RWPE1 (cell line): Measurements from ENCODE around the gene CDX1.

Experiments
- CTCF ChIA-PET: fragments of 350-600 bp; sonication (Branson Sonifier 250); formaldehyde crosslinking; extraction: SDS; loops from one replicate; lab custom pipeline; 2021; lab: Yijun Ruan, JAX
- POLR2A ChIA-PET: fragments of 400-600 bp; formaldehyde crosslinking; extraction: SDS; loops from one replicate; lab custom pipeline; 2020; ENCODE audit warnings: antibody characterized with exemption; ENCODE audit not compliant: low non-redundant PET; lab: Yijun Ruan, JAX
- DNase-seq: peaks from one replicate; pipeline ENCODE4 v3.0.0; 2012; ENCODE audit warnings: low spot score
- H3K27ac ChIP-seq: fragments of 450-650 bp; 2 replicates; pipeline ENCODE4 v1.5.1; 2017
- TF ChIP-seq, protein P1 (sequence below): fragments of 450-650 bp; conservative IDR thresholded peaks from 2 replicates; pipeline ENCODE4 v1.5.1; 2017; ENCODE audit warnings: low read depth, mild to moderate bottlenecking

CDX1 gene

DNA sequence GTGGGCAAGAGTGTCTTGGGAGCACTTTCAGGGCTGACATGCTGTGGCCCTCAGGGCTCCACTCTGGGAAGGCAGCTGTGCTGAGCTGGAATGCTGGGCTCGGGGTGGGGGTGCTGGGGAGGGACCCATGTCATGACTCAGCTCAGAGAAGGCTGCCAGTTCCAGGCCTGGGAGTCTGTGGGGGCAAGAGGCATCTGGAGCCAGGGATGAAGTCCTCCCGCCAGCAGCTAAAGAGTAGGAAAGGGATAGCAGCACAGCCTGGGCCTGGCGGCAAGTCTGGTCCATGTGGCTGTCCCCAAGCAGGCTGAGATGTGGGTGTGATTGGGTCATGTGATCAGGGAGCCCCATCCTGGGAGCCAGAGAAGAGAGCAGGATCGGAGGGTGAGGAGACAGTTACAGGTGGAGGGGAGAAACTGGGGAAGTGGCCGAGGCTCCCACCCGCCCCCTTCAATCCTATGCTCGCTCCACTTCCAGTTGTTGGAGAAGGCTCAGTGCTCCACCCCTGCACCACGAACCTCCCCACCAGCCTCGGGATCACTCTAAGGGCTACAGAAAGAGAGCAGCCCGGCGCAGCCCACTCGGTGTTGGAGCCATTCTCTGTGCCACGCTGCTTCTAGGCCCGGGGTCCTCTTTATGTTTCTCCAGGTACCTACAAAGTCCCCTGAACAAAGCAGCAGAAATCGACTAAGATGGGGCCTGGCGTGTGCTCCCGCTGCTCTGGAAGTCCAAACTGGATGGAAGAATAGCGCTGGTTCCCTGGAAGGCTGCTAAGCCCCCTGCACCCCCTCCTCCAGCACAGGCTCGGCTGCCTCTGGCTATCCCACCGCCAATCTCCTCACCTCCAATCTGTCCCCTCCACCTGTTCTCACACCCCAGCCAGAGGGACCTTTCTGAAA lies 23.0 kb upstream of the CDX1 start:
- TF ChIP-seq, protein P1, sequence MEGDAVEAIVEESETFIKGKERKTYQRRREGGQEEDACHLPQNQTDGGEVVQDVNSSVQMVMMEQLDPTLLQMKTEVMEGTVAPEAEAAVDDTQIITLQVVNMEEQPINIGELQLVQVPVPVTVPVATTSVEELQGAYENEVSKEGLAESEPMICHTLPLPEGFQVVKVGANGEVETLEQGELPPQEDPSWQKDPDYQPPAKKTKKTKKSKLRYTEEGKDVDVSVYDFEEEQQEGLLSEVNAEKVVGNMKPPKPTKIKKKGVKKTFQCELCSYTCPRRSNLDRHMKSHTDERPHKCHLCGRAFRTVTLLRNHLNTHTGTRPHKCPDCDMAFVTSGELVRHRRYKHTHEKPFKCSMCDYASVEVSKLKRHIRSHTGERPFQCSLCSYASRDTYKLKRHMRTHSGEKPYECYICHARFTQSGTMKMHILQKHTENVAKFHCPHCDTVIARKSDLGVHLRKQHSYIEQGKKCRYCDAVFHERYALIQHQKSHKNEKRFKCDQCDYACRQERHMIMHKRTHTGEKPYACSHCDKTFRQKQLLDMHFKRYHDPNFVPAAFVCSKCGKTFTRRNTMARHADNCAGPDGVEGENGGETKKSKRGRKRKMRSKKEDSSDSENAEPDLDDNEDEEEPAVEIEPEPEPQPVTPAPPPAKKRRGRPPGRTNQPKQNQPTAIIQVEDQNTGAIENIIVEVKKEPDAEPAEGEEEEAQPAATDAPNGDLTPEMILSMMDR = no peak
- ChIA-PET POLR2A (no interaction called here), CTCF (interaction anchor here (0.6 to 1.1 kb wide), 4 partner anchors 56 to 1317 kb away, joined by 3 read pairs; partner anchors contain the start of gene ADRB2)
- peak; percentile 94 for DNase-seq
- H3K27ac ChIP-seq = peak overlapping the region; percentile 98

DNA sequence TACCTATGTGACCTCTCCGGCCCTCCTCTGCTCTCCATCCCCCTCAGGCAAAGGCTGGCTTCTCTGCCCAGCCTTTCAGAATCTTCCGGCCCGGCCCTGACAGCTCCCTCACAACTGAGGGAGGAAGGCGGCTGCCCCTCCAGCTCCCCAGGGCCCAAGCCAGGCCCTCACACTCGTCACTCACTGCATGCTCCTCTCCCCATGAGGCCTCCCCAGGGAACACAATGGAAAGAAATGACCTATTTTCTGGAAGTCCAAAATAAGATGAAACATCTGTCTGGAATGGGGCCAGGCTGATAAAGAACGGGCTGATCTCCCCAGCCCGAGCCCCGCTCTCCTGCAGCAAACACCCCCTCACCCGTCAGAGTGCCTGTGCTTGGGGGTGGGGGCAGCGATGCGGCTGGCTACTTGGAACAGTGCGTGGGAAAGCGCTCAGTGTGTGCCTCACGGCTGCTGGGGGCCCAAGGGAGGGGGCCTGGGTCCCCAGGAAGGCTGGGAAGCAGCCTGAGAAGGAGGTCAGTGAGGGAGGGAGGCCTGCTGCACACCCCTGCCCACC lies 22.3 kb upstream of the CDX1 start:
- DNase-seq = no peak
- H3K27ac ChIP-seq = peak overlapping the region; percentile 98
- ChIA-PET POLR2A (no interaction called here), CTCF (no interaction called here)
- TF ChIP-seq, protein P1 = no peak

DNA sequence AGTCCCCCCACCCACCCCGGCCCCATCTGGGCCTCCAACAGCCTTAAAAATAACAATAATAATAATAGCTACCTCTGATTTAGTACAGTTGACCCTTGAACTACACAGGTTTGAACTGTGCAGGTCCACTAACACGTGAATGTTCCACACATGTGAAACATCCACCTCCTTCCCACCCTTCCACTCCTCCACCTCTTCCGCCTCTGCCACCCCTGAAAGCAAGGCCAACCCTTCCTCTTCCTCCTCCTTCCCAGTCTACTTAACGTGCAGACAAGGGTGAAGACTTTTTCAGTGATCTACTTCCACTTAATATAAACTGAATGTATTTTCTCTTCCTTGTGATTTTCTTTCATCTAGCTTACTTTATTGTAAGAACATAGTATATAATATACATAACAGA lies 21.7 kb upstream of the CDX1 start:
- CTCF ChIA-PET = interaction anchor here (0.6 kb wide), 1 partner anchor 43 kb away, joined by 4 read pairs; no protein-coding TSS in a partner anchor
- no peak for DNase-seq
- H3K27ac ChIP-seq = peak overlapping the region; percentile 98
- POLR2A ChIA-PET = no interaction called here
- TF ChIP-seq, protein P1 = no peak

DNA sequence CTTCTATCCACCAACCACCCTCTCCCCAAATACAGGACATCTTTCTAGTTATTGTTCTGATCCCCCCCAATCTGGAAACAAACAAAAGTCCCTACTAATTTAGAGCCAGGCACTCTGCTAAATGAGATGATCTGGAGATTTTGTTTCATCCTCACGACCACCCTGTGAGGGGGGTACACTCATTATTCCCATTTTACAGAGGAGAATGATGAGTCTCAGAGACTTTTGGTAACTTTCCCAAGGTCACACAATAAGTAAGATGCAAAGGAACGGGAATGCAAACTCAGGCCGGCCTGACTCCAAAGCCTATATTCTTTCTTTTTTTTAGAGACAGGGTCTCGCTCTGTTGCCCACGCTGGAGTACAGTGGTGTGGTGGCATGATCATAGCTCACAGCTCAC lies 20.3 kb upstream of the CDX1 start:
- no peak overlapping the region for H3K27ac ChIP-seq
- ChIA-PET POLR2A (no interaction called here), CTCF (interaction anchor here (0.6 kb wide), 2 partner anchors 17 to 445 kb away, joined by 3 read pairs; no protein-coding TSS in a partner anchor)

DNA sequence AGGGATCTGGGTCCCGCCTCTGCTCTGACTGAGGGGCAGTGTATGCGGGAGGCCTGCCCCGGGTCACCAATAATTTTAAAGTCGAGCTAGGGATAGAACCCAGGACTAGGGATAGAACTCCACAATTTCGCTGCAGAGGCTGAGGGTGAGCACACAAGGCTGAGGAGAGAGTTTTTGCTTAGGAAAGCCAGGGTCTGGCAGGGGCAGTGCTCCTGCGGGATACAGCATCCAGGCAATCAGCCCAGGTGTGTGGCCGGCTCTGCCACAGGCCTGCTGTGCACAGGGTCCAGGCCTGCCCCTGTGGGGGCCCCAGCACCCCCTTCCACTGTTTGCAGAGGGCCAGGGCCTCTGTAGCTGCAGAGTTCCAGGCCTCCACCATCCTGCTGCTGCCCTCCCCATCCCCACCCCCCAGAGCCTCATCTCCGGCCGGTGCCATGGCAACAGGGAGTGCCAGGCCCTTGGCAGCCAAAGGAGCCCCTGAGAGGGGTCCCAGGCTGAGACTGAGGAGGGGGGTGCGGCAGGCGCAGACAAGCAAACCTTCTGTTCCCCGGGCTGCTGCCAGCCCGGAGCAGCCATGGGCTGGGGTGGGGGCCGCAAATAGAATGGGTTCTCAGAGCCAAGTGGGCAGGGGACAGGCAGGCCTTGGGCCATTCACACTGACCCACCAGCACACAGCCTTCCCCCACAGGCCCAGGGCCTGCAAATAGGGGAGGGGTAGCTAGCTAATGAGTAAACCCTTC lies 19.5 kb upstream of the CDX1 start:
- TF ChIP-seq, protein P1 = no peak
- 0 out of 2 replicates have a peak overlapping the region, but pooled peaks have one; percentile 2 for H3K27ac ChIP-seq
- no peak for DNase-seq
- POLR2A ChIA-PET = interaction anchor here (0.6 kb wide), 1 partner anchor 51 kb away, joined by 5 read pairs; no protein-coding TSS in a partner anchor
- CTCF ChIA-PET = interaction anchor here (0.6 kb wide), 1 partner anchor 444 kb away, joined by 3 read pairs; no protein-coding TSS in a partner anchor

More for the DNA sequence above, 20.3 kb upstream of the CDX1 start:
- DNase-seq = no peak
- TF ChIP-seq, protein P1 = no peak

DNA sequence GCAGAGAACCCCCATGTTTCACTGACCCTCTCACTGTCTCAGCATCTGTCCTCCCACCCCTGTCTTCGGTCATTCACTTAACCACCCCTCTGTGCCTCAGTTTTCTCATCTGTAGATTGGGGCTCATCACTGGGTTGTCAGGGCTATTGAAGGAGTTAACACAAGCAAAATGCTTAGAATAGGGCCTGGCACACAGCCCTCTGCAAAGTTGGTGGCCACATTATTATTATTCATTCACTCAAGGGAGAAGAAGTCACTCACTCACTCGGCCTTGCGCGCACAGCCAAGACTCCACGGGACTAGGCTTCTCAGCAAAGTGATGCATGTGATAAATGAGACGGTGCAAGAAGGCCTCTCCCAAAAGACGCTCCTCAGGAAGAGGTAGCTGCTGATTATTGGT lies 18.9 kb upstream of the CDX1 start:
- ChIA-PET CTCF (interaction anchor here (0.5 kb wide), 1 partner anchor 131 kb away, joined by 5 read pairs; no protein-coding TSS in a partner anchor), POLR2A (no interaction called here)
- H3K27ac ChIP-seq = no peak overlapping the region
- TF ChIP-seq, protein P1 = no peak
- DNase-seq = no peak
